HEK293 (cell line): ENCODE data around the gene HAAO.
A peak's percentile ranks its signal among the peaks of the same experiment; 100 is the strongest.

Source experiments
- CTCF ChIA-PET: fragments of 350-600 bp; formaldehyde crosslinking; extraction: SDS; loops from one replicate; lab custom pipeline; 2021; ENCODE audit warnings: antibody characterized with exemption; lab: Yijun Ruan, JAX
- POLR2A ChIA-PET: fragments of 300-600 bp; formaldehyde crosslinking; extraction: SDS; loops from one replicate; lab custom pipeline; 2020; ENCODE audit warnings: antibody characterized with exemption, inconsistent platforms; lab: Yijun Ruan, JAX
- H3K27ac ChIP-seq: fragments of 200-500 bp; sonication (Bioruptor generic); 2 replicates; pipeline ENCODE4 v1.5.1; 2014; ENCODE audit warnings: low read depth, low read length, control low read depth, inconsistent platforms; ENCODE audit errors: extremely low read depth
- H3K36me3 ChIP-seq, 2 experiments: fragments of 200-500 bp in 1 of 2; sonication (Bioruptor generic) in 1 of 2; 1 replicate in 1 of 2; 2 replicates in 1 of 2; pipeline ENCODE4 v1.5.1; 2014 to 2017; ENCODE audit warnings: inconsistent platforms in 2 of 2, low read length in 2 of 2; ENCODE audit not compliant: control insufficient read depth in 2 of 2, insufficient read depth in 1 of 2
- H3K4me1 ChIP-seq: fragments of 200-500 bp; sonication (Bioruptor generic); 2 replicates; pipeline ENCODE4 v1.5.1; 2014; ENCODE audit warnings: mild to moderate bottlenecking, low read length, inconsistent platforms; ENCODE audit not compliant: control insufficient read depth, insufficient read depth
- H3K4me3 ChIP-seq: 2 replicates; pipeline ENCODE4 v1.5.1; 2011; ENCODE audit warnings: low read depth, mild to moderate bottlenecking, control low read depth, low read length, moderate library complexity
- H3K9me3 ChIP-seq: fragments of 200-500 bp; sonication (Bioruptor generic); 2 replicates; pipeline ENCODE4 v1.5.1; 2014; ENCODE audit warnings: low read depth, low read length, inconsistent platforms; ENCODE audit not compliant: control insufficient read depth, insufficient read depth
- GLIS1 ChIP-seq: fragments of 450-650 bp; formaldehyde crosslinking; IDR thresholded peaks from 2 replicates; pipeline ENCODE4 v1.5.1; 2016; ENCODE audit warnings: missing biosample characterization, missing genetic modification characterization
- HOXD13 ChIP-seq: sonication (generic); formaldehyde crosslinking; IDR thresholded peaks from 2 replicates; pipeline ENCODE4 v1.8.0; 2022; ENCODE audit warnings: missing genetic modification reagents, borderline replicate concordance
- IKZF3 ChIP-seq: fragments of 450-650 bp; IDR thresholded peaks from 2 replicates; pipeline ENCODE4 v1.5.0; 2018; ENCODE audit warnings: missing biosample characterization, mild to moderate bottlenecking, missing genetic modification characterization, moderate library complexity
- SALL2 ChIP-seq: fragments of 450-650 bp; formaldehyde crosslinking; IDR thresholded peaks from 2 replicates; pipeline ENCODE4 v1.5.0; 2017; ENCODE audit warnings: missing biosample characterization, mild to moderate bottlenecking, missing genetic modification characterization, borderline replicate concordance
- SCRT2 ChIP-seq: fragments of 450-650 bp; formaldehyde crosslinking; IDR thresholded peaks from 2 replicates; pipeline ENCODE4 v1.5.1; 2016; ENCODE audit warnings: missing biosample characterization, missing genetic modification characterization
- YY1 ChIP-seq: fragments of 450-650 bp; formaldehyde crosslinking; IDR thresholded peaks from 2 replicates; pipeline ENCODE4 v1.5.1; 2018; ENCODE audit warnings: missing biosample characterization, missing genetic modification characterization
- ZFHX2 ChIP-seq: fragments of 450-650 bp; formaldehyde crosslinking; conservative IDR thresholded peaks from 2 replicates; pipeline ENCODE4 v1.5.1; 2016; ENCODE audit warnings: missing biosample characterization, missing genetic modification characterization
- ZIC2 ChIP-seq: fragments of 450-650 bp; formaldehyde crosslinking; IDR thresholded peaks from 2 replicates; pipeline ENCODE4 v1.5.1; 2016; ENCODE audit warnings: missing biosample characterization, missing genetic modification characterization
- ZNF2 ChIP-seq: fragments of 450-650 bp; formaldehyde crosslinking; IDR thresholded peaks from 2 replicates; pipeline ENCODE4 v1.5.1; 2016; ENCODE audit warnings: missing biosample characterization, missing genetic modification characterization
- ZNF214 ChIP-seq: fragments of 450-650 bp; formaldehyde crosslinking; IDR thresholded peaks from 2 replicates; pipeline ENCODE4 v1.5.1; 2017; ENCODE audit warnings: missing biosample characterization, mild to moderate bottlenecking, missing genetic modification characterization, borderline replicate concordance
- ZNF549 ChIP-seq: fragments of 450-650 bp; IDR thresholded peaks from 2 replicates; pipeline ENCODE4 v1.5.1; 2018; ENCODE audit warnings: missing biosample characterization, missing genetic modification characterization, mild to moderate bottlenecking, inconsistent platforms, moderate library complexity
- ZNF658 ChIP-seq: fragments of 450-650 bp; formaldehyde crosslinking; IDR thresholded peaks from 2 replicates; pipeline ENCODE4; 2016; ENCODE audit warnings: missing biosample characterization, missing genetic modification characterization
- ZNF768 ChIP-seq: fragments of 450-650 bp; formaldehyde crosslinking; IDR thresholded peaks from 2 replicates; pipeline ENCODE4 v1.5.1; 2018; ENCODE audit warnings: missing biosample characterization, mild to moderate bottlenecking, missing genetic modification characterization
- ZNF837 ChIP-seq: fragments of 450-650 bp; formaldehyde crosslinking; IDR thresholded peaks from 2 replicates; pipeline ENCODE4 v1.5.1; 2016; ENCODE audit warnings: missing biosample characterization, missing genetic modification characterization
- ZSCAN23 ChIP-seq: fragments of 450-650 bp; formaldehyde crosslinking; IDR thresholded peaks from 2 replicates; pipeline ENCODE4 v1.5.1; 2016; ENCODE audit warnings: missing biosample characterization, missing genetic modification characterization
- TF ChIP-seq, protein P1 (sequence below): fragments of 450-650 bp; formaldehyde crosslinking; IDR thresholded peaks from 2 replicates; pipeline ENCODE4 v1.5.1; 2016; ENCODE audit warnings: missing biosample characterization, missing genetic modification characterization
- TF ChIP-seq, protein P2 (sequence below): fragments of 450-650 bp; formaldehyde crosslinking; IDR thresholded peaks from 2 replicates; pipeline ENCODE4 v1.5.1; 2017; ENCODE audit warnings: missing biosample characterization, missing genetic modification characterization

HAAO gene

DNA sequence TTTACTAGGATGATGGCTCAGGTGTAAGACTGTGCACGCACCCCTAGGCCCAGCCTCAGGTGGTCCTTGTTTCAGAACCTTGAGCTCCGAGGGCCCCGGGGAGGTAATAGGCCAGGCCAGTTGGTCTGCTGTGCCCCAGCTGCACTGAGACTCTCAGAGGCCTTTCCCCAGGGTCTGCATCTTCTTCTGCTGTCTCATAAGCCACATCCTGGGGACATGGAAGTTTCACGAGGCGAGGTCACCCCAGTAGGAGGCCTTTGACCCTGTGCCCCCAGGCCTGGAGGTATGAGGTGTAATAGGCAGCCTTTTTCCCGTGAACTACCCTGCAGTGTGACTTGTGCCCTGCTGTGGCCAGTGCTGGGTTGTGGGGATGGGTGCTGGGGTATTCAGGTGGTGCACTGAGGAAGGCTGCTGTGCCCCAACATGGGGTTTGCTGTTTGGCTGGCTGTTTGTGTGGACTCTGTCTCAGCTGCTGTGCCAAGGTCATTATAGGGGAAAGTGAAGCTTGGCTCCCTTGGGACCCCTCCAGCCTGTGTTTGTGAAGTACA, 35.3 kb downstream of the HAAO start (continued):
- TF ChIP-seq, protein P1, sequence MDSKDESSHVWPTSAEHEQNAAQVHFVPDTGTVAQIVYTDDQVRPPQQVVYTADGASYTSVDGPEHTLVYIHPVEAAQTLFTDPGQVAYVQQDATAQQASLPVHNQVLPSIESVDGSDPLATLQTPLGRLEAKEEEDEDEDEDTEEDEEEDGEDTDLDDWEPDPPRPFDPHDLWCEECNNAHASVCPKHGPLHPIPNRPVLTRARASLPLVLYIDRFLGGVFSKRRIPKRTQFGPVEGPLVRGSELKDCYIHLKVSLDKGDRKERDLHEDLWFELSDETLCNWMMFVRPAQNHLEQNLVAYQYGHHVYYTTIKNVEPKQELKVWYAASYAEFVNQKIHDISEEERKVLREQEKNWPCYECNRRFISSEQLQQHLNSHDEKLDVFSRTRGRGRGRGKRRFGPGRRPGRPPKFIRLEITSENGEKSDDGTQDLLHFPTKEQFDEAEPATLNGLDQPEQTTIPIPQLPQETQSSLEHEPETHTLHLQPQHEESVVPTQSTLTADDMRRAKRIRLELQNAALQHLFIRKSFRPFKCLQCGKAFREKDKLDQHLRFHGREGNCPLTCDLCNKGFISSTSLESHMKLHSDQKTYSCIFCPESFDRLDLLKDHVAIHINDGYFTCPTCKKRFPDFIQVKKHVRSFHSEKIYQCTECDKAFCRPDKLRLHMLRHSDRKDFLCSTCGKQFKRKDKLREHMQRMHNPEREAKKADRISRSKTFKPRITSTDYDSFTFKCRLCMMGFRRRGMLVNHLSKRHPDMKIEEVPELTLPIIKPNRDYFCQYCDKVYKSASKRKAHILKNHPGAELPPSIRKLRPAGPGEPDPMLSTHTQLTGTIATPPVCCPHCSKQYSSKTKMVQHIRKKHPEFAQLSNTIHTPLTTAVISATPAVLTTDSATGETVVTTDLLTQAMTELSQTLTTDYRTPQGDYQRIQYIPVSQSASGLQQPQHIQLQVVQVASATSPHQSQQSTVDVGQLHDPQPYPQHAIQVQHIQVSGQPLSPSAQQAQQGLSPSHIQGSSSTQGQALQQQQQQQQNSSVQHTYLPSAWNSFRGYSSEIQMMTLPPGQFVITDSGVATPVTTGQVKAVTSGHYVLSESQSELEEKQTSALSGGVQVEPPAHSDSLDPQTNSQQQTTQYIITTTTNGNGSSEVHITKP (tag by site-specific recombination), result no peak
- TF ChIP-seq IKZF3 (tag by site-specific recombination), result no peak
- TF ChIP-seq, all 188 proteins: peak for 2

DNA sequence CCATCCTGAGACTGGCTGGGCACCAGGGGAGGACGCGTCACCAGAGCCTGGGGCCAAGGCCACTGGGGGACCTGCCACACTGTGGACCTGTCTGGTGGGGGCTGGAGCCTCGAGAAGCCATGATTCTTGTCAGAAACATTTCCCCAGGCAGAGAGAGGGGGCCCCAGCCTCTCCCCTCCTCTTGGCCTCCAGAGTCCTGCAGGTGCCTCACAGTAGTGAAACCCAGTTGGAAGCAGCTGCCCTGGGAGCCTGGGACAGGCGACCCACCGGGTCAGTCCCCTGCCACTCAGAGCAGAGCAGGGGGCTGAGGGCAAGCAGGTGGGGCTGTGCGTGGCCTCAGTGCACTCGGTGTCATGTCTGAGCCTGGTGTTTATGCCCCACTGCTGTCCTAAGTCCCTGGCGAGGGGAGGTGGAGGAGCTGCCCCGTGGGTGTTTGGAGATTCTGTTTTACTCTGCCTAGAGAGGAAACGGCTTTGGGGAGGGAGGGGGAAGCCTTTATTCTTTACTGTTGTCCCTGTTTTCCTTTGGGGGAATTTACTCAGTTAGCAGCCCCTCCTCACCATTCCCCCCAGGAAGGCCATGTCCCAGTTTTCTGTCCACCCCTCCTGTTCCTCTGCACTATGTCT, 36.1 kb downstream of the HAAO start:
- no peak overlapping the region for H3K27ac ChIP-seq
- CTCF ChIA-PET, result no interaction called here
- no peak overlapping the region for H3K4me3 ChIP-seq
- H3K9me3 ChIP-seq, result no peaks in the 10 kb centered on the region
- H3K4me1 ChIP-seq, result no peaks in the 10 kb centered on the region
- POLR2A ChIA-PET, result no interaction called here
- TF ChIP-seq ZNF658 (tag by site-specific recombination) (no peak), ZNF214 (no peak), ZIC2 (peak; percentile 56), ZNF837 (tag by site-specific recombination) (no peak), ZNF2 (no peak)
- TF ChIP-seq, protein P2, sequence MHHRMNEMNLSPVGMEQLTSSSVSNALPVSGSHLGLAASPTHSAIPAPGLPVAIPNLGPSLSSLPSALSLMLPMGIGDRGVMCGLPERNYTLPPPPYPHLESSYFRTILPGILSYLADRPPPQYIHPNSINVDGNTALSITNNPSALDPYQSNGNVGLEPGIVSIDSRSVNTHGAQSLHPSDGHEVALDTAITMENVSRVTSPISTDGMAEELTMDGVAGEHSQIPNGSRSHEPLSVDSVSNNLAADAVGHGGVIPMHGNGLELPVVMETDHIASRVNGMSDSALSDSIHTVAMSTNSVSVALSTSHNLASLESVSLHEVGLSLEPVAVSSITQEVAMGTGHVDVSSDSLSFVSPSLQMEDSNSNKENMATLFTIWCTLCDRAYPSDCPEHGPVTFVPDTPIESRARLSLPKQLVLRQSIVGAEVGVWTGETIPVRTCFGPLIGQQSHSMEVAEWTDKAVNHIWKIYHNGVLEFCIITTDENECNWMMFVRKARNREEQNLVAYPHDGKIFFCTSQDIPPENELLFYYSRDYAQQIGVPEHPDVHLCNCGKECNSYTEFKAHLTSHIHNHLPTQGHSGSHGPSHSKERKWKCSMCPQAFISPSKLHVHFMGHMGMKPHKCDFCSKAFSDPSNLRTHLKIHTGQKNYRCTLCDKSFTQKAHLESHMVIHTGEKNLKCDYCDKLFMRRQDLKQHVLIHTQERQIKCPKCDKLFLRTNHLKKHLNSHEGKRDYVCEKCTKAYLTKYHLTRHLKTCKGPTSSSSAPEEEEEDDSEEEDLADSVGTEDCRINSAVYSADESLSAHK (tag by site-specific recombination), result no peak
- peaks cover 0 to 19% of the 10 kb centered on the region in 2 experiments; a peak in 1 of 3 replicates for H3K36me3 ChIP-seq

DNA sequence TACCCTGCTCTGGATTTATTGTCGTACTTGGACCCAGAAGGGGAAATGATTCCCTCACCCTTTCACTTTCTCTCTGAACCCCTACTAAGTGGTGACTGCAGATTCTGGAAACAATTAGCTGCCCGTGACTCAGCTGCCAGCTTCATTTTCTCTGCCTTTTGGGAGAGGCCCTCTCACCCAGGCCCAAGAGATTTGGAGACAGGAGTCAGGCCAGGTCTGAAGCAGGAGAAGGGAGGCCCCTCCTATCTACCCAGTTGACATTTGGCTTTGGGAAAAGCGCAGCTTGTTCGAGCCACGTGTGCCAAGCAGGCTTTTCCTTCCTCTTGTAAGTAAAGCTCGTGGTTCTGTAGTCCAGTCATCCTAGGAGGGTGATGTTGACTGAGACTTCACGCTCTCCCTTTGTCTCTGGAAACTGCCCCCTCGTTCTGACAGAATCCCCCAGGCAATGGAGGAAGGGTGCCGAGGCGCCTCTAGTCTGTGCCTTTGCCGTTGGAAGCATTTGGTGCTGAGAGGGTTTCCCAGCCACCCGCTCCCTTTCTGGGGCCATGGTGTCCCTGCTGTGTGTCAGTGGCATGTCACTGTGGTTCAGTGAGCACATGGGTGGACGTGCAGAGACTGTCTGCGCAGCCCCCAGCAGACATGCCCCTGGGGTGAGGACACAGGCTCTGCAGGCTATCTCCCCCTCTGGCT, 37.0 kb downstream of the HAAO start:
- no peaks in the 10 kb centered on the region for H3K9me3 ChIP-seq
- ChIA-PET CTCF (no interaction called here), POLR2A (no interaction called here)
- no peak overlapping the region for H3K27ac ChIP-seq
- H3K4me1 ChIP-seq, result no peaks in the 10 kb centered on the region
- H3K36me3 ChIP-seq, result peaks cover 0 to 19% of the 10 kb centered on the region in 2 experiments; a peak in 1 of 3 replicates
- H3K4me3 ChIP-seq, result no peak overlapping the region
- TF ChIP-seq HOXD13 (CRISPR knock-in tag) (no peak), ZNF768 (no peak), SCRT2 (no peak), ZFHX2 (tag by site-specific recombination) (no peak), GLIS1 (no peak), ZSCAN23 (tag by site-specific recombination) (no peak), ZNF837 (tag by site-specific recombination) (no peak), ZNF549 (tag by site-specific recombination) (no peak), YY1 (tag by site-specific recombination) (no peak), SALL2 (tag by site-specific recombination) (no peak)
